Karpas-422 (cell line): Measurements from ENCODE around the gene XRCC3. TPM values are rescaled to one million over a fixed set of nuclear protein-coding genes. Genes with fewer than 3 reads are reported as not detected.

ENCODE experiments used
- DNase-seq: peaks from one replicate; pipeline ENCODE4 v3.0.0-alpha.2; 2015
- H2AFZ ChIP-seq: fragments of 200-600 bp; sonication (generic); 2 replicates; pipeline ENCODE4 v1.6.1; 2014; ENCODE audit warnings: antibody characterized with exemption, low read length, mixed read lengths
- H3K27ac ChIP-seq: fragments of 200-600 bp; sonication (generic); 2 replicates; pipeline ENCODE4 v1.5.1; 2014; ENCODE audit warnings: mild to moderate bottlenecking, low read length, moderate library complexity
- H3K27me3 ChIP-seq: fragments of 200-600 bp; sonication (generic); 2 replicates; pipeline ENCODE4 v1.6.1; 2014; ENCODE audit warnings: low read length, mixed read lengths
- H3K36me3 ChIP-seq: fragments of 200-600 bp; sonication (generic); 2 replicates; pipeline ENCODE4 v1.6.1; 2014; ENCODE audit warnings: low read length, mixed read lengths; ENCODE audit not compliant: insufficient read depth
- H3K4me1 ChIP-seq: fragments of 200-600 bp; sonication (generic); 2 replicates; pipeline ENCODE4 v1.6.1; 2014; ENCODE audit warnings: mild to moderate bottlenecking, low read length, mixed read lengths
- H3K4me2 ChIP-seq: fragments of 200-600 bp; sonication (generic); 2 replicates; pipeline ENCODE4 v1.6.1; 2014; ENCODE audit warnings: low read length, low read depth, mild to moderate bottlenecking; ENCODE audit not compliant: poor library complexity, severe bottlenecking
- H3K4me3 ChIP-seq: fragments of 200-600 bp; sonication (generic); 2 replicates; pipeline ENCODE4 v1.5.1; 2014; ENCODE audit warnings: mild to moderate bottlenecking, antibody characterized with exemption, low read length, mixed read lengths
- H3K79me2 ChIP-seq: fragments of 200-600 bp; sonication (generic); 2 replicates; pipeline ENCODE4 v1.6.1; 2014; ENCODE audit warnings: mild to moderate bottlenecking, low read length, mixed read lengths
- H3K9ac ChIP-seq: fragments of 200-600 bp; sonication (generic); 2 replicates; pipeline ENCODE4 v1.6.0; 2014; ENCODE audit warnings: low read length
- H3K9me2 ChIP-seq: fragments of 200-600 bp; sonication (generic), shearing (Covaris generic); replicated peaks from 2 replicates; pipeline ENCODE4 v1.6.0; 2014; ENCODE audit warnings: mild to moderate bottlenecking, low read length, moderate library complexity; ENCODE audit not compliant: insufficient read depth
- H3K9me3 ChIP-seq: fragments of 300-700, 200-600 bp; sonication (generic); 2 replicates; pipeline ENCODE4 v1.6.1; 2014; ENCODE audit warnings: low read length, mixed read lengths
- H4K20me1 ChIP-seq: fragments of 200-600 bp; sonication (generic); 2 replicates; pipeline ENCODE4 v1.6.1; 2014; ENCODE audit warnings: mild to moderate bottlenecking, antibody characterized with exemption, low read length, low read depth; ENCODE audit not compliant: insufficient read depth
- total RNA-seq: library from RNA; depleted of rRNA; stranded (reverse); fragments of >200 nt; shearing (Covaris generic); gene quantifications from 2 replicates; pipeline ENCODE4 v1.2.3, GENCODE V29; 2014; ENCODE audit warnings: low replicate concordance

The XRCC3 gene
- total RNA-seq, 1 experiment from 2014 or later = 36.7 TPM

DNA sequence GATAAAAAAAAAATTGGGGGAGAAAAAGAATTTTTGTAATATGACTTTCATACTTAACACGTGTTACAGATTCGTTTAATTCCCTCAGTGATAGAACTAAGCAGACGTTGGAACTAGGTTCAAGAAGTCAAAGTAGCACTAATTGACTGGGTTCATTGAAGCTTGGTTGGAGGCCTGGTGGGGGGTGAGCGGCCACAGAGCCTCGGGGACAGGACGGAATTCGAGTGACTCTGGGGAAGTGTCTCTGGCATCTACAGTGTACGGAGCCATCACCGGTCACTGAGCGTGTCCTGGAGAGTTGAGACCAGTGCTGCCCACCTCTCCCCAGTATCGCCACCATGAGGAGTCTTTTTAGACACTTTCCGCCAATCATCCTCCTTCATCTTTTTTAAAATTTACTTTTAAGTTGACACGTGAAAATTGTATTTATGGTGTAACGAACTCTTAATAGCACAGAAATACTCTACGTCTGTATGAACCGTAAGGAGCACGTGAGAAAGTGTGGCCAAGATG is 1.7 kb upstream of the XRCC3 start:
- Histone ChIP-seq H3K27me3 (no peaks in the 10 kb centered on the region), H3K4me3 (peak overlapping the region; percentile 87), H3K4me1 (peaks cover 35% of the 10 kb centered on the region), H3K36me3 (no peaks in the 10 kb centered on the region), H3K27ac (peak overlapping the region; percentile 36; the same call in 1 of the 2 replicates), H3K9me2 (no peaks in the 10 kb centered on the region), H3K4me2 (peak overlapping the region; percentile 82), H2AFZ (no peak overlapping the region), H3K9me3 (no peaks in the 10 kb centered on the region), H3K9ac (peak overlapping the region; percentile 87), H3K79me2 (peaks cover 90% of the 10 kb centered on the region), H4K20me1 (peaks cover 9% of the 10 kb centered on the region; the same call in 1 of the 2 replicates)
- DNase-seq = no peak

GRCh38 chr14:103716091-103716801 is 995 bp upstream of the XRCC3 start:
- H3K27me3 ChIP-seq = no peaks in the 10 kb centered on the region
- H4K20me1 ChIP-seq = peaks cover 9% of the 10 kb centered on the region; the same call in 1 of the 2 replicates
- H3K9me2 ChIP-seq = no peaks in the 10 kb centered on the region
- DNase-seq = peak; percentile 69
- no peaks in the 10 kb centered on the region for H3K9me3 ChIP-seq
- H3K9ac ChIP-seq = peak overlapping the region; percentile 87
- H2AFZ ChIP-seq = peak overlapping the region; percentile 32; the same call in 1 of the 2 replicates
- H3K4me1 ChIP-seq = peaks cover 41% of the 10 kb centered on the region
- H3K79me2 ChIP-seq = peaks cover 90% of the 10 kb centered on the region
- H3K27ac ChIP-seq = peak overlapping the region; percentile 36; the same call in 1 of the 2 replicates
- H3K36me3 ChIP-seq = peaks cover 4% of the 10 kb centered on the region
- peak overlapping the region; percentile 87 for H3K4me3 ChIP-seq
- peak overlapping the region; percentile 82 for H3K4me2 ChIP-seq

GRCh38 chr14:103714063-103714724 is 1.1 kb downstream of the XRCC3 start:
- Histone ChIP-seq H3K27me3 (no peaks in the 10 kb centered on the region), H4K20me1 (peaks cover 9% of the 10 kb centered on the region; the same call in 1 of the 2 replicates), H3K79me2 (peaks cover 79% of the 10 kb centered on the region), H3K9ac (peak overlapping the region; percentile 93), H3K4me3 (peak overlapping the region; percentile 85), H3K9me2 (no peaks in the 10 kb centered on the region), H3K36me3 (peaks cover 14% of the 10 kb centered on the region), H3K4me1 (peaks cover 47% of the 10 kb centered on the region), H3K4me2 (peak overlapping the region; percentile 93), H2AFZ (no peak overlapping the region), H3K9me3 (no peaks in the 10 kb centered on the region), H3K27ac (peak overlapping the region; percentile 71)
- DNase-seq = peak; percentile 62

DNA sequence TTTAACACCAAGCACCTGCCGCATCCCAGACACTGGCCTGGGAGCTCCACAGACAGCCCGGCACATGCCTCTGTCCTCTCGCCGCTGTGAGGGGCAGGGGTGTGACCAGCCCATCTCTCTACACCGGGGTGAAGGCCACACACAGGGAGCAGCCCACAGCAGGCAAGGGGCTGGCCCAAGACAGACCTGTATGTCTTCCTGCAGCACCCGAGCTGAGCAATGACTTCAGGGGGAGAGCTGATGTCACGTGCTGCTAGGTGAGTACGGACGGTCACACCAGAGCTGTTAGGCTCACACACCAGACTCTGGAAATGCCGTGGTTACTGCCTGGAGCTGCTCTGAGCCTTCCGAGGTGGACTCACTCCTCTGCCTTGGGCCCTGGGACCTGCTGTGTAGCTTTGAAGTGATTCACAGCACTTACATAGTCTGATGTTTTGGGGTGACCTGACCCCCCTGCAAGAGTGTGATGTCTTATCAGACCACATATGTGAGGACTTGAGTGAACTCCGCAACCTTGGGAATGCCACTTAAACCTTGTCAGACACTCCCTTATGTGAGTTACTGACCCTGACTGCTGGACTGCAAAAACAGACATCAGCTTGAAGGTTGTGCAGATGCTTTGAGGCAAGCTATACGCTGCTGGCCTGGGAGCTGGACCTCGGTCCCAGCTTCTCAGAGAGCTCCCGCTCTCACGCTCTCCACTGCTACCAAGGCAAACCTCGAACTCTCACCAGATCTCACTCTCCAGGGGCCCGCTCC is 1.8 kb downstream of the XRCC3 start:
- peak overlapping the region; percentile 85 for H3K4me3 ChIP-seq
- H3K9ac ChIP-seq = peak overlapping the region; percentile 93
- peaks cover 14% of the 10 kb centered on the region for H4K20me1 ChIP-seq
- H3K27ac ChIP-seq = peak overlapping the region; percentile 71
- no peaks in the 10 kb centered on the region for H3K9me2 ChIP-seq
- H2AFZ ChIP-seq = no peak overlapping the region
- peaks cover 22% of the 10 kb centered on the region for H3K36me3 ChIP-seq
- H3K9me3 ChIP-seq = no peaks in the 10 kb centered on the region
- peaks cover 47% of the 10 kb centered on the region for H3K4me1 ChIP-seq
- H3K79me2 ChIP-seq = peaks cover 78% of the 10 kb centered on the region
- H3K27me3 ChIP-seq = no peaks in the 10 kb centered on the region
- H3K4me2 ChIP-seq = peak overlapping the region; percentile 93
- peak; percentile 74 for DNase-seq

GRCh38 chr14:103712633-103713247 is 2.5 kb downstream of the XRCC3 start:
- Histone ChIP-seq H3K9me2 (no peaks in the 10 kb centered on the region), H2AFZ (no peak overlapping the region), H3K4me2 (peak overlapping the region; percentile 93), H3K9me3 (no peaks in the 10 kb centered on the region), H4K20me1 (peaks cover 14% of the 10 kb centered on the region), H3K27ac (no peak overlapping the region), H3K4me3 (no peak overlapping the region), H3K27me3 (no peaks in the 10 kb centered on the region), H3K9ac (peak overlapping the region; percentile 93; the same call in 1 of the 2 replicates), H3K4me1 (peaks cover 47% of the 10 kb centered on the region), H3K36me3 (peaks cover 29% of the 10 kb centered on the region), H3K79me2 (peaks cover 75% of the 10 kb centered on the region)
- DNase-seq = peak; percentile 43

DNA sequence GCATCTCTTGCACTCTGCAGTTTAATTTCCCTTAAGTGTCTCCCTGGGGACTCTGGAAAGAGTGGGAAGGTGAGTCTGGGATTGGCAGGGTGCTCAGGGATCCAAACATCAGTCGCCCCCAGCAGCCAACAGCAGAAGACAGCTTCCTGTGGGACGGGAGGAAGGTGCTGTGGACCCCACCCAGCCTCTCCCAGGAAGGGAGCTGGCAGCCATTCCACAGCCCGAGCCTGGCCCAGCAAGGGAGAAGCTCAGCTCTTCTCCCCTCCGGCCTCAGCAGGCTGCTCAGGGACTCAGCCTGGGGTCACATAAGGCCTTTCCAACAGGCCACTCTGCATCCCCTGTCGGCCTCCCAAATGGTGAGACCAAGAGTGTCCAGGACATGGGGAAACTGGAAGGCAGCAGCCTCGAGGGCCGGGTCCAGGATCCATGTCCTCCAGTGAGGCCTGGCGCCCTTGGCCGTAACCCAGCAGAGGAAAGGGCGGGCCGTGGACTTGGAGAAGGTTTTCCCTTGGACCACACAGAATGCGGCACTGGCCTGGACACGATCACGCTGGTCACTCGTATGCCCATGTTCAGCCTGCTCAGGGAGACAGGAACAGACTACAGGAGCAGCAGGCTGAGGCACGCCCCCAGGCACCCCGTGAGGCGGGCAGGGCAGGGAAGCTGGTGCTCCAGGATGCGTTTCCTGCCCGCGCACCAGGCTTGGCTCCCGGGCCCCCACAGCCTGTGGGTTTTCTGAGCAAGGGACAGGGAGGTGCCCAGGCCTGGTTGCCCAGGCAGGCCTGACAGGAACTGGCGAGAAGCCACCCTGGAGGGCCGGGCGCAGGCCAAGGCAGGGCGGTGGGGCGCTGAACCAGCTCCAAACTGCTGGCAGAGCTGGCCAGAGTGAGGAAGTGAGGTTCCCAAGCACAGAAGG is 3.5 kb downstream of the XRCC3 start:
- Histone ChIP-seq H3K9ac (peak overlapping the region; percentile 17; the same call in 1 of the 2 replicates), H3K4me1 (peaks cover 38% of the 10 kb centered on the region), H3K27me3 (no peaks in the 10 kb centered on the region), H3K9me2 (no peaks in the 10 kb centered on the region), H3K4me3 (no peak overlapping the region), H3K4me2 (no peak overlapping the region), H3K27ac (0 out of 2 replicates have a peak overlapping the region, but pooled peaks have one; percentile 9), H4K20me1 (peaks cover 12% of the 10 kb centered on the region; the same call in 1 of the 2 replicates), H2AFZ (no peak overlapping the region), H3K9me3 (no peaks in the 10 kb centered on the region), H3K79me2 (peaks cover 65% of the 10 kb centered on the region), H3K36me3 (peaks cover 32% of the 10 kb centered on the region)
- no peak for DNase-seq
